Liver (tissue), 3 donors: ENCODE results near the gene MKNK1.

Experiments used
- ATF3 ChIP-seq: IDR thresholded peaks from 2 replicates; pipeline ENCODE4 v1.6.1; 2016; ENCODE audit warnings: antibody characterized with exemption
- GABPA ChIP-seq, 2 donors: IDR thresholded peaks in 1 of 2; conservative IDR thresholded peaks in 1 of 2; 2 replicates each; pipeline ENCODE4 v1.6.1; 2016; ENCODE audit warnings: antibody characterized with exemption in 2 of 2, mild to moderate bottlenecking in 1 of 2, moderate library complexity in 1 of 2
- RAD21 ChIP-seq, 2 donors: IDR thresholded peaks; 2 replicates each; pipeline ENCODE4 v1.6.1; 2016; ENCODE audit warnings: antibody characterized with exemption in 2 of 2, mild to moderate bottlenecking in 2 of 2
- REST ChIP-seq: IDR thresholded peaks from 2 replicates; pipeline ENCODE4 v1.6.1; 2016; ENCODE audit warnings: antibody characterized with exemption, mild to moderate bottlenecking
- SP1 ChIP-seq: IDR thresholded peaks from 2 replicates; pipeline ENCODE4 v1.6.1; 2018; ENCODE audit warnings: antibody characterized with exemption, mild to moderate bottlenecking
- YY1 ChIP-seq: IDR thresholded peaks from 2 replicates; pipeline ENCODE4 v1.6.1; 2016; ENCODE audit warnings: antibody characterized with exemption, mild to moderate bottlenecking
- ZBTB33 ChIP-seq: IDR thresholded peaks from 2 replicates; pipeline ENCODE4 v1.6.1; 2016; ENCODE audit warnings: antibody characterized with exemption
- TF ChIP-seq, protein P1 (sequence below): fragments of 150-350 bp; IDR thresholded peaks from 2 replicates; pipeline ENCODE4 v1.5.1; 2017; ENCODE audit warnings: improper control_type of control experiment, low read depth, low read length; ENCODE audit not compliant: missing input control
- TF ChIP-seq, protein P2 (sequence below): IDR thresholded peaks from 2 replicates; pipeline ENCODE4 v1.6.1; 2016; ENCODE audit warnings: antibody characterized with exemption
- donor health status: healthy.
- donor health status: healthy.

GRCh38 chr1:46530791-46531409 lies 73.2 kb downstream of the MKNK1 start:
- TF ChIP-seq REST (no peak), ATF3 (no peak), SP1 (no peak), GABPA (IDR thresholded peaks at IDR 0.05 in 1 of 2, conservative IDR thresholded peaks at IDR 0.05 in 1 of 2) (no peak), ZBTB33 (no peak), YY1 (no peak), RAD21 (IDR thresholded peaks at IDR 0.05) (no peak)
- TF ChIP-seq, protein P1, sequence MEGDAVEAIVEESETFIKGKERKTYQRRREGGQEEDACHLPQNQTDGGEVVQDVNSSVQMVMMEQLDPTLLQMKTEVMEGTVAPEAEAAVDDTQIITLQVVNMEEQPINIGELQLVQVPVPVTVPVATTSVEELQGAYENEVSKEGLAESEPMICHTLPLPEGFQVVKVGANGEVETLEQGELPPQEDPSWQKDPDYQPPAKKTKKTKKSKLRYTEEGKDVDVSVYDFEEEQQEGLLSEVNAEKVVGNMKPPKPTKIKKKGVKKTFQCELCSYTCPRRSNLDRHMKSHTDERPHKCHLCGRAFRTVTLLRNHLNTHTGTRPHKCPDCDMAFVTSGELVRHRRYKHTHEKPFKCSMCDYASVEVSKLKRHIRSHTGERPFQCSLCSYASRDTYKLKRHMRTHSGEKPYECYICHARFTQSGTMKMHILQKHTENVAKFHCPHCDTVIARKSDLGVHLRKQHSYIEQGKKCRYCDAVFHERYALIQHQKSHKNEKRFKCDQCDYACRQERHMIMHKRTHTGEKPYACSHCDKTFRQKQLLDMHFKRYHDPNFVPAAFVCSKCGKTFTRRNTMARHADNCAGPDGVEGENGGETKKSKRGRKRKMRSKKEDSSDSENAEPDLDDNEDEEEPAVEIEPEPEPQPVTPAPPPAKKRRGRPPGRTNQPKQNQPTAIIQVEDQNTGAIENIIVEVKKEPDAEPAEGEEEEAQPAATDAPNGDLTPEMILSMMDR: no peak
- TF ChIP-seq, protein P2, sequence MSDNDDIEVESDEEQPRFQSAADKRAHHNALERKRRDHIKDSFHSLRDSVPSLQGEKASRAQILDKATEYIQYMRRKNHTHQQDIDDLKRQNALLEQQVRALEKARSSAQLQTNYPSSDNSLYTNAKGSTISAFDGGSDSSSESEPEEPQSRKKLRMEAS: no peak
